ENCODE data around the gene LRRC26. TPM values are rescaled to one million over a fixed set of nuclear protein-coding genes. Genes with fewer than 3 reads are reported as not detected.
"Not testable (repeated sequence)": the region's sequence is repeated elsewhere in the genome, so short reads cannot be mapped to it uniquely, and the experiment has no call there.

LRRC26 gene
- total RNA-seq, 1 donor from 2014 or later, result 0.31 TPM

DNA sequence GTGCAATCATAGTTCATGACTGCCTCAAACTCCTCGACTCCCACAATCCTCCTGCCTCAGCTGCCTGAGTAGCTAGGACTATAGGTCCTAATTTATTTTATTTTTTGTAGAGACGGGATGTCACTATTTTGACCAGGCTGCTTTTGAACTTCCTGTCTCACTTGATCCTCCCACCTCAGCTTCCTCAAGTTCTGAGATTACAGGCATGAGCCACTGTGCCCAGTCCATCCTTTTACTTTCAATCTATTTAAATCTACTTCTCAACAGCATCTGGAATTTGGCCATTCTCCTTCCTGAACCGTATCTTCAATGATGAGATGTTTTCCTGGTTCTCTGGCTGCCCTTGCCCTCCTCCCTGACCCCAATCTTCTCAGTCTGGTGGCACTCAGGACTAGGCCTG is 43.1 kb downstream of the LRRC26 start:
- Mint-ChIP-seq H3K4me1 (peaks cover 54% of the 10 kb centered on the region), H3K27me3 (no peaks in the 10 kb centered on the region), H3K27ac (peak overlapping the region; percentile 88), H3K4me3 (peak overlapping the region; percentile 82), H3K9me3 (no peaks in the 10 kb centered on the region), H3K36me3 (ENCODE audit: low read depth) (peaks cover 2% of the 10 kb centered on the region)
- POLR2A ChIA-PET, result interaction anchor here (0.6 to 1.7 kb wide), 10 partner anchors 10 to 172 kb away, joined by 3 to 9 read pairs (median 7); partner anchors contain the start of genes LRRC26 and SSNA1
- no peak for DNase-seq
- intact Hi-C loops (cut with micrococcal nuclease), result loop anchor here (5.0 to 10.0 kb wide), 3 partner anchors 41 to 151 kb away; partner anchors contain the start of genes NPDC1 and TOR4A
- CTCF ChIA-PET, result interaction anchor here (0.8 kb wide), 1 partner anchor 110 kb away, joined by 3 read pairs; no protein-coding TSS in a partner anchor
- TF ChIP-seq, protein P1, sequence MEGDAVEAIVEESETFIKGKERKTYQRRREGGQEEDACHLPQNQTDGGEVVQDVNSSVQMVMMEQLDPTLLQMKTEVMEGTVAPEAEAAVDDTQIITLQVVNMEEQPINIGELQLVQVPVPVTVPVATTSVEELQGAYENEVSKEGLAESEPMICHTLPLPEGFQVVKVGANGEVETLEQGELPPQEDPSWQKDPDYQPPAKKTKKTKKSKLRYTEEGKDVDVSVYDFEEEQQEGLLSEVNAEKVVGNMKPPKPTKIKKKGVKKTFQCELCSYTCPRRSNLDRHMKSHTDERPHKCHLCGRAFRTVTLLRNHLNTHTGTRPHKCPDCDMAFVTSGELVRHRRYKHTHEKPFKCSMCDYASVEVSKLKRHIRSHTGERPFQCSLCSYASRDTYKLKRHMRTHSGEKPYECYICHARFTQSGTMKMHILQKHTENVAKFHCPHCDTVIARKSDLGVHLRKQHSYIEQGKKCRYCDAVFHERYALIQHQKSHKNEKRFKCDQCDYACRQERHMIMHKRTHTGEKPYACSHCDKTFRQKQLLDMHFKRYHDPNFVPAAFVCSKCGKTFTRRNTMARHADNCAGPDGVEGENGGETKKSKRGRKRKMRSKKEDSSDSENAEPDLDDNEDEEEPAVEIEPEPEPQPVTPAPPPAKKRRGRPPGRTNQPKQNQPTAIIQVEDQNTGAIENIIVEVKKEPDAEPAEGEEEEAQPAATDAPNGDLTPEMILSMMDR (IDR thresholded peaks at IDR 0.05), result no peak
- ATAC-seq (ENCODE audit: low read depth), result no peak

DNA sequence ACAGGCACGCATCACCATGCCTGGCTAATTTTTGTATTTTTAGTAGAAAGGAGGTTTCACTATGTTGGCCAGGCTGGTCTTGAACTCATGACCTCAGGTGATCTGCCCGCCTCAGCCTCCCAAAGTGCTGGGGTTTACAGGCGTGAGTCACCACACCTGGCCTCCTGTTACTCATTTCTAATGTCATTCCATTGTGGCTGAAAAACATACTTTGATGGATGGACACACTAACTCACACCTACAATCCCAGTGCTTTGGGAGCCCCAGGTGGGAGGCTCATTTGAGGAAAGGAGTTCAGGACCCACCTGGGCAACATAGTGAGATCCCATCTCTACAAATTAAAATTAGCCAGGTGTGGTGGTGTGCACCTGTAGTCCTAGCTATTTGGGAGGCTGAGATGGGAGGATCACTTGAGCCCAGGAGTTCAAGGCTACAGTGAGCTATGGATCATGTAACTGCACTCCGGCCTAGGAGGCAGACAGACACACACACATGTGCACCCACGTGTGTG is 45.8 kb downstream of the LRRC26 start:
- CTCF ChIA-PET; ATAC-seq (ENCODE audit: low read depth); DNase-seq; H3K36me3 Mint-ChIP-seq (ENCODE audit: low read depth); H3K4me3 Mint-ChIP-seq; H3K27ac Mint-ChIP-seq; H3K27me3 Mint-ChIP-seq; H3K9me3 Mint-ChIP-seq: not testable (repeated sequence)
- H3K4me1 Mint-ChIP-seq, result peaks cover 70% of the 10 kb centered on the region
- intact Hi-C loops (cut with micrococcal nuclease), result loop anchor here (10.0 kb wide), 1 partner anchor 79 kb away; the partner anchor contains the start of gene NPDC1
- POLR2A ChIA-PET, result interaction anchor here (0.6 to 1.8 kb wide), 5 partner anchors 10 to 116 kb away, joined by 3 to 29 read pairs (median 4); no protein-coding TSS in a partner anchor

DNA sequence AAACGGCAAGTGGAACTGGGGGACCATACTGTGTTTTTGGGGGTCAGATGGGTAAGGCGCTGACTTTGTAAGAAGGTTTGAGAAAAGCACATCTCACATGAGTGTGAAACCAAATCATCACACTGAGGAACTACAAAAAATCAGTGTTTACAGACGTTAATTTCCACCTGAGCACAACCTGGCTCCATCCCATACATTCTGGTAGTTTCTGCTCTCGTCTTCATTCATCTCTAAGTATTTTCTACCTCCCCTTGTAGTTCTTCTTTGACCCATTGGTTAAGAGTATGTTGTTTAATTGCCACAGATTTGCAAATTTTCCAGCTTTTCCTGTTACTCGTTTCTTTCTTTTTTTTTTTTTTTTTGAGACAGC is 46.4 kb downstream of the LRRC26 start:
- intact Hi-C loops (cut with micrococcal nuclease), result loop anchor here (10.0 kb wide), 1 partner anchor 79 kb away; the partner anchor contains the start of gene NPDC1
- Mint-ChIP-seq H3K4me1 (peaks cover 69% of the 10 kb centered on the region), H3K4me3 (peak overlapping the region; percentile 39), H3K9me3 (no peaks in the 10 kb centered on the region), H3K27me3 (no peaks in the 10 kb centered on the region), H3K36me3 (ENCODE audit: low read depth) (no peaks in the 10 kb centered on the region), H3K27ac (peak overlapping the region; percentile 88)
- no peak for ATAC-seq (ENCODE audit: low read depth)
- DNase-seq, result no peak
- ChIA-PET POLR2A (interaction anchor here (0.6 to 1.8 kb wide), 10 partner anchors 10 to 117 kb away, joined by 3 to 29 read pairs (median 6); partner anchors contain the start of genes MAN1B1, SAPCD2 and TUBB4B), CTCF (no interaction called here)
- TF ChIP-seq, protein P1 (IDR thresholded peaks at IDR 0.05), result no peak

DNA sequence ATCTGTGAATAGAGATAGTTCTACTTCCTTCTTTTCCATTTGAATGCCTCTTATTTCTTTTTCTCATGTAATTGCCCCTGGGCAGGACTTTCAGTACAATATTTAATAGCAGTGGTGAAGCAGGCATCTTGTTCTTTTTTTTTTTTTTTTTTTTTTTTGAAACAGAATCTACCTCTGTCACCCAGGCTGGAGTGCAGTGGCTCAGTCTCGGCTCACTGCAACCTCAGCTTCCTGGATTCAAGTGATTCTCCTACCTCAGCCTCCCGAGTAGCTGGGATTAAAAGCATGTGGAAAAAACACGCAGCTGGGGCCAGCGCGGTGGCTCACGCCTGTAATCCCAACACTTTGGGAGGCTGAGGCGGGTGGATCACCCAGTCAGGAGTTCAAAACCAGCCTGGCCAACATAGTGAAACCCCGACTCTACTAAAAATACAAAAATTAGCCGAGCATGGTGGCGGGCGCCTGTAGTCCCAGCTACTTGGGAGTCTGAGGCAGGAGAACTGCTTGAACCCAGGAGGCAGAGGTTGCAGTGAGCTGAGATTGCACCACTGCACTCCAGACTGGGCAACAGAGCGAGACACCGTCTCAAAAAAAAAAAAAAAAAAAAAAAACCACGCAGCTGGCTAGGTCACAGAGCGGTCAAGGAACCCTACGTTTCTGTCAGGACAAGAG is 46.9 kb downstream of the LRRC26 start:
- not testable (repeated sequence) for H3K36me3 Mint-ChIP-seq (ENCODE audit: low read depth); H3K9me3 Mint-ChIP-seq; DNase-seq; H3K27me3 Mint-ChIP-seq
- peak overlapping the region; percentile 69 for H3K4me3 Mint-ChIP-seq
- POLR2A ChIA-PET, result interaction anchor here (0.6 to 1.8 kb wide), 13 partner anchors 14 to 781 kb away, joined by 3 to 29 read pairs (median 5); partner anchors contain the start of genes MAN1B1, RNF224, SAPCD2 and SSNA1
- peaks cover 64% of the 10 kb centered on the region for H3K4me1 Mint-ChIP-seq
- H3K27ac Mint-ChIP-seq, result peak overlapping the region; percentile 88
- peak; percentile 6 for ATAC-seq (ENCODE audit: low read depth)
- CTCF ChIA-PET, result interaction anchor here (1.2 kb wide), 1 partner anchor 104 kb away, joined by 5 read pairs; the partner anchor contains the start of gene RNF224
- intact Hi-C loops (cut with micrococcal nuclease), result loop anchor here (10.0 kb wide), 1 partner anchor 78 kb away; the partner anchor contains the start of gene NPDC1

DNA sequence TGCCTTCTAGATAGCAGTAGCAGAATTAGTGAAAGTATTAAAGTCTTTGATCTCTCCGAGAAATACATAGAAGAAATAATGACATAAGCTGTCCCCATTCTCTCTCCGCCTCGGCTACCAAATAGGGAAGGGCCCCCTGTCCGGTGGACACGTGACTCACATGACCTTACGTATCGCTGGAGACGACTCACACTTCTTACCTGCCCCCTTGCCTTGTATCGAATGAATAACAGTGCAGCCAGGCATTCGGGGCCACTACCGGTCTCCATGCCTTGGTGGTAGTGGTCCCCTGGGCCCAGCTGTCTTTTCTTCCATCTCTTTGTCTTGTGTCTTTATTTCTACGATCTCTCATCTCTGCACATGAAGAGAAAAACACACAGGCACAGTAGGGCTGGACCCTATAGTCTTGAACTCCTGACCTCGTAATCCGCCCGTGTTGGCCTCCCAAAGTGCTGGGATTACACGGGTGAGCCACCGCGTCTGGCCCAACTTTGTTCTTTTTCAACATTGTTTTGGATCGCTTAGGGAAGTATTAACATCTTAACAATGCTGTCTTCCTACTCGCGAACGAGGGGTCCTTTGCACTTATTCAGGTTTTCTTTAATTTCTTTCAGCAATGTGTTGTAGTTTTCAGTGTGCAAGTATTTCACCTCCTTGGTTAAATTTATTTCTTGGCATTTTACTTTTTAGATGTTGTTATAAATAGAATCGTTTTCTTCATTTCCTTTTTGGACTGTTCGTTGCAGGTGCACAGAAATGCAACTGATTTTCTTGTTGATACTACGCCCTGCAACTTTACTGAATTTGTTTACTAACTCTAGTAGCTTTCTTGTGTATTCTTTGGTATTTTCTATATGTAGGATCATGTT is 47.7 kb downstream of the LRRC26 start:
- POLR2A ChIA-PET, result interaction anchor here (0.7 to 1.8 kb wide), 10 partner anchors 29 to 155 kb away, joined by 3 to 29 read pairs (median 5); partner anchors contain the start of genes MAN1B1, RNF224, SAPCD2 and SSNA1
- not testable (repeated sequence) for H3K9me3 Mint-ChIP-seq; H3K27me3 Mint-ChIP-seq; DNase-seq; H3K36me3 Mint-ChIP-seq (ENCODE audit: low read depth)
- Mint-ChIP-seq H3K4me3 (peak overlapping the region; percentile 69), H3K4me1 (peaks cover 59% of the 10 kb centered on the region), H3K27ac (peak overlapping the region; percentile 88)
- ATAC-seq (ENCODE audit: low read depth), result peak; percentile 64
- intact Hi-C loops (cut with micrococcal nuclease), result loop anchor here (10.0 kb wide), 1 partner anchor 77 kb away; the partner anchor contains the start of gene NPDC1
- CTCF ChIA-PET, result interaction anchor here (1.2 to 2.7 kb wide), 2 partner anchors 105 kb away, joined by 5 to 10 read pairs; partner anchors contain the start of gene RNF224

Other genes with a start within 250 kb of the LRRC26 start
- gene FBXW5, start 225.3 kb downstream of the LRRC26 start, total RNA-seq, result 81.5 and 82.1 TPM in 2 replicates
- 0.69 and 3.4 TPM in 2 replicates for gene C8G, start 224.8 kb downstream of the LRRC26 start, total RNA-seq
- gene LCN12, start 217.8 kb downstream of the LRRC26 start, total RNA-seq, result 2.4 TPM in 2 replicates
- gene PTGDS, start 192.5 kb downstream of the LRRC26 start, total RNA-seq, result not detected in 2 replicates
- not detected in 2 replicates for gene LCNL1, start 187.1 kb downstream of the LRRC26 start, total RNA-seq
- 43.4 and 47.8 TPM in 2 replicates for gene PAXX, start 177.6 kb downstream of the LRRC26 start, total RNA-seq
- not detected in 2 replicates for gene CLIC3, start 173.5 kb downstream of the LRRC26 start, total RNA-seq
- gene ABCA2, start 141.8 kb downstream of the LRRC26 start, total RNA-seq, result 4.5 and 7.5 TPM in 2 replicates
- 3.9 and 5.0 TPM in 2 replicates for gene FUT7, start 138.0 kb downstream of the LRRC26 start, total RNA-seq
- 0.18 TPM in 1 of 2 replicates, not detected in the other for gene NPDC1, start 123.9 kb downstream of the LRRC26 start, total RNA-seq
- not detected in 2 replicates for gene ENTPD2, start 116.0 kb downstream of the LRRC26 start, total RNA-seq
- gene SAPCD2, start 99.5 kb downstream of the LRRC26 start, total RNA-seq, result 0.80 and 0.81 TPM in 2 replicates
- gene UAP1L1, start 92.5 kb downstream of the LRRC26 start, total RNA-seq, result 13.4 and 17.2 TPM in 2 replicates
- 33.6 and 37.7 TPM in 2 replicates for gene MAN1B1, start 83.1 kb downstream of the LRRC26 start, total RNA-seq
- 254 and 259 TPM in 2 replicates for gene DPP7, start 55.3 kb downstream of the LRRC26 start, total RNA-seq
- gene GRIN1, start 30.9 kb downstream of the LRRC26 start, total RNA-seq, result 0.22 TPM in 1 of 2 replicates, not detected in the other
- gene TMEM210, start 2.0 kb upstream of the LRRC26 start, total RNA-seq, result not detected in 2 replicates
- gene ANAPC2, start 18.5 kb upstream of the LRRC26 start, total RNA-seq, result 75.7 and 93.9 TPM in 2 replicates
- 71.9 and 76.8 TPM in 2 replicates for gene SSNA1, start 18.6 kb upstream of the LRRC26 start, total RNA-seq
- gene TPRN, start 30.7 kb upstream of the LRRC26 start, total RNA-seq, result 9.3 and 11.4 TPM in 2 replicates
- gene TMEM203, start 35.6 kb upstream of the LRRC26 start, total RNA-seq, result 32.7 and 34.1 TPM in 2 replicates
- gene NDOR1, start 35.6 kb upstream of the LRRC26 start, total RNA-seq, result 27.5 and 38.7 TPM in 2 replicates
- 1.1 and 1.9 TPM in 2 replicates for gene RNF208, start 52.2 kb upstream of the LRRC26 start, total RNA-seq
- gene CYSRT1, start 55.1 kb upstream of the LRRC26 start, total RNA-seq, result 0.39 and 0.53 TPM in 2 replicates
- gene RNF224, start 57.5 kb upstream of the LRRC26 start, total RNA-seq, result not detected in 2 replicates
- not detected in 2 replicates for gene SLC34A3, start 60.9 kb upstream of the LRRC26 start, total RNA-seq
- gene TUBB4B, start 71.2 kb upstream of the LRRC26 start, total RNA-seq, result 182 and 197 TPM in 2 replicates
- gene STPG3, start 81.2 kb upstream of the LRRC26 start, total RNA-seq, result 0.37 TPM in 1 of 2 replicates, not detected in the other
- gene NELFB, start 85.3 kb upstream of the LRRC26 start, total RNA-seq, result 56.1 and 58.2 TPM in 2 replicates
- 7.9 and 9.1 TPM in 2 replicates for gene TOR4A, start 107.7 kb upstream of the LRRC26 start, total RNA-seq
- 1.9 and 3.0 TPM in 2 replicates for gene NRARP, start 132.2 kb upstream of the LRRC26 start, total RNA-seq

Data from activated B cell treated with CpG ODN at 0.5 μM for 24 hours (primary cell).